Activated naive CD4-positive, alpha-beta T cell treated with anti-CD3 and anti-CD28 coated beads, Interleukin-2, amount 50 U/mL, for 16 hours (primary cell): Measurements from ENCODE around the gene JMJD7.

Experiments
- DNase-seq: peaks from one replicate; pipeline ENCODE4 v3.0.0-alpha.2; 2020

The JMJD7 gene

DNA sequence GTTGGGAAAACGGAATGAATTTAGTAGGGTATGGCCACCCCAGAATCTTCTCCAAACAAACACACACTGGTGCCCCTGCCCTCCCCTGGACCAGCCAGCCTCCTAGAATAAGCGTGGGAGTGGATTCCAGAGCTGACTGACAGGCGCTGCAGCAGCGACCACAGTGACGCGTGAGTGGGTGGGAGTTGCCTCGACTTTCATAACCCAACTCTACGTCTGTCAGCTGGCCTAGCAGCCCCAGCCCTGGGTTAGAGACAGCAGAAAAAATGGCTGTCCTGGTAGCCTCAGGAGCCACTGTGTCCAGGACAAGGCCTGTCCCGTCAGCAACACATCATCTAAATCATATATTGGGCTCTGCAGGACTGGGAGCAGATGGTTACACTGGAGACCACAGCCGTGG lies 20.7 kb downstream of the JMJD7 start:
- DNase-seq: no peak

DNA sequence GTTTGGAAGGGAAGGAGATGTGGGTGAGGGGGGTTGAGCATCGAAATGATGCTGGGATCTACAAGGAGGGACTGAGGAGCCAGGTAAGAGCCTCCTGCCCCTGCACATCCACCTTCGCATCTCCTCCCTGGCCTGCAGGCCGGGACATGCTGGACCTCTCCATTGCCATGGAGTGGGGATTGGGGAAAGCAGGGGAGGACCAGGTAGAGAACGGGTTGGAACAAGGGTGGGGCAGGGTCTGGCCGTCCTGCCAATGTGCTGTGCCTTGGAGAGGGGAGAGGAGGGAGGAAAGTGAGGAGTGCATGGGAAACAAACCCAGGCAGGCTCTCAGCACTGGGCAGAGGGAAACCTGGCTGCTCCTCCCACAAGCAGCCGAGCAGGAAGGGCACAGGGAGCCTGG lies 21.3 kb downstream of the JMJD7 start:
- no peak for DNase-seq

DNA sequence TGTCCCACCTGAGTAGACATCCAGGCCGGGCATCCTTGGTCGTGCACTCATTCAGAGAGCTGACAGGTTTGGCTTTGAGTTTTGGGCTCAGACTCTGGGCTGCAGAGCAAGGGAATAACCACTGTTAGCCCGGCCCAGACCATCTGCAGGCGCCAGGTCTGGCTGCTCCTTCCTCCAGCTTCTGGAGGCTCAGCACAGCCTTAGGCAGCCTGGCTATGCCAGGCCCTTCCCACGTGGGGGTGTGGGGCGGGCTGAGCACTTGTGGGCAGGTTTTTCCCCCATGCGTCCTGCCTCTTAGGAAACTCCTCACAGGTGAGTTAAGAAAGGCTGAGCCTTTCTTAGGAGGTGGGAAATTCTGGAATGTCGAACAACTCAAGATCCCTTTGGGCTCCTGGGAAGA lies 22.0 kb downstream of the JMJD7 start:
- no peak for DNase-seq

GRCh38 chr15:41850482-41851166 lies 22.7 kb downstream of the JMJD7 start:
- no peak for DNase-seq

GRCh38 chr15:41851167-41851523 lies 23.3 kb downstream of the JMJD7 start:
- DNase-seq: no peak

DNA sequence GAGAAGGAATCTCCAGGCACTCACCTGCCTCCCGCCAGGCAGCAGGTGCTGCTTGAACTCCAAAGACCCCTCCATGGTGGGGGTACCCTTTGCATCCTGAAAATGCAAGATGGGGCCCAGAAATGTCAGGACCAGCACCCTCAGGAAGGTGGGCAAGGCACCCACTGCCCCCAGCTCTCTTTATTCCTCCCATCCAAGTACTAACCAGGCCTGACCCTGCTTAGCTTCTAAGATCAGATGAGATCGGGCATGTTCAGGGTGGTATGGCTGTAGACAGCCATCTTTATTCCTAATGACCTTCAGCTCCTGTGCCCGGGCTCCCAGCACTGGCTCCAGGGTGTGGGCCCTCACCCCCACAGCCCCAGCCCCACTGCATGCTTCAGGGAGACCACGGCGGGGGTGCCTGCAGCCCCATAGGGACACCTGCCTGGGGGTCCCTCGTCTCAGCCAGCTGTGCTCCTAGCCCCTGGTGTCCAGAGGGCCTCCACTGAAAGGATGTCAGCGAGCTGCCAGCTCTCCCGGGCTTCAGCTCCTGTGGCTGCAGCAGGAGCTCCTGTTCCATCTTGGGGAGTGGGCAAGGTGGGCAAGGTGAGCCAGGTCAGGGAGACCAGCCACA lies 24.0 kb downstream of the JMJD7 start:
- no peak for DNase-seq

DNA sequence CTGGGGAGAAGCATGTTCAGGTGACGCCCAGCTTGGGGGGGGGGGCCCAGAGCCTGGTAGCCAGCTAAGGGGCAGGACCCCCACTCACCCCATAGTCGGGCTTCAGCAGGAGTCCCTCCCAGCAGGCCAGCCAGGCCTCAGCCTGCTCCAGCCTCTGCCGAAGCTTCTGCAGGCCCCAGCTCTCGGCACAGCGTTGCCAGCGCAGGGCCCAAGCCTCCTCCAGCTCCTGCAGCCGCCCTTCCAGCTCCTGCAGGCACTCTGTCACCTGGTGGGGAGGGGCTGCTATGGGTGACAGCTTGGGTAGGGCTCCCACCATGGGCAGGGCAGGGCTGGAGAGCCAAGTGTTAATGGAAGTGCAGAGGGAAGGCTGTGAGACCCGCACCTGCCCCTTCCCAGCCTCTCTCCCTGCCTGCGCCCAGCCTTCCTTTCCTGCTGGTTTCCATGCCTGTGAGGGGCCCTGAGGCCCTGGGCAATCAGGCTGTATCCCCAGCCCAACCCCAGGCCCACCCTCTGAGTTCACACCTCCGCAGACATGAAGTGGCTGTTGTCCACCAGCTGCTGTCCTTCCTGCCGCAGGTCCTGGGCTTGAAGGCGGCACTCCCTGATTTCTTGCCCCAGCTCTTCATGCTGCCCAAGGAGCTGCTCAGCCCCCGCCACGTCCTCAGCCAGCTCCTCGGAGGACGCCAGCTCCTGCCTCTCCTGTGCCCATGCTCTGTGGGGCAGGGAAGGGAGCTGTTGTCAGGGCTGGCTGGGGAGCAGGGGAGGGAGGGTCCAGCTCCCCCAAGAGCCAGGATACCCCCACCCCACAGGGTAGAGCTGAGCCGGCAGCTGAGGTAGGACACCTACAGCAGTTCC lies 25.1 kb downstream of the JMJD7 start:
- DNase-seq: no peak

DNA sequence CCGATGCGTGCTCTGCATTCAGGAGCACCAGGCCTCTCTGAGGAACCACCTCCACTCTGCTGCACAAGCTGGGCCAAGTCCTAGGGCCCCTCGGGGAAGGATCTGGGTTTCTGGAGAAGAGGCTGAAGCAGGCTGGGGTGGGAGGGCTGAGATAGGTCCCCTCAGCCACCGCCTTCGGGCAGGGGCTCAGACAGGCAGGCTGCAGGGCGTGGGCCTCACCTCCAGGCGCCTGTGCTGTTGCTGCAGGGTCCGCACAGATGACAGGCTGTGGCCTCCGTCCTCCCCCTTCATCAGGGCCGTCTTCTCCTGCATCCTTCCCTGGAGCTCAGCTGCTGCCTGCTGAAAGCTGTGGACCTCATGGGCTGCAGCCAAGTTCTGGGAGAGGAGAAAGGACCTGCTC lies 25.9 kb downstream of the JMJD7 start:
- no peak for DNase-seq

DNA sequence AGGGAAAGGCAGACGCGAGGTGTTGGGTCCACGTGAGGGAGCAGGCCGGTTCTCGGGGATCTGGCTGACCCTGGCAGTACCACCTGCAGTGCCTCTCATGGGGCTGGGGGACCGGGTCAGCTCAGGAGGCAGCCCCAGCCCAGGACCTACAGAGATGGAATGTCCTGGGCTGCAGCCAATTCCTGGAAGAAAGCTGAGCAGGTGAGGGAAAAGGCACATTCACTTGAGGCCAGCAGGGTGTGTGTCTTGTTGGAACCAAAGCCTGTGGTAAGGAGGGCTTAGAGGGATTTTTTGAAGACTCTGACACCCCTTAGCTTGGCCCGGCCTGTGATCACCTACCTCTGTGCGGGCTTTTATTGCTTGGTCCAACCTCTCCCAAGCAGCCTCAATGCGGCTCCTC lies 26.6 kb downstream of the JMJD7 start:
- DNase-seq: no peak

GRCh38 chr15:41855261-41855961 lies 27.5 kb downstream of the JMJD7 start:
- DNase-seq: no peak

DNA sequence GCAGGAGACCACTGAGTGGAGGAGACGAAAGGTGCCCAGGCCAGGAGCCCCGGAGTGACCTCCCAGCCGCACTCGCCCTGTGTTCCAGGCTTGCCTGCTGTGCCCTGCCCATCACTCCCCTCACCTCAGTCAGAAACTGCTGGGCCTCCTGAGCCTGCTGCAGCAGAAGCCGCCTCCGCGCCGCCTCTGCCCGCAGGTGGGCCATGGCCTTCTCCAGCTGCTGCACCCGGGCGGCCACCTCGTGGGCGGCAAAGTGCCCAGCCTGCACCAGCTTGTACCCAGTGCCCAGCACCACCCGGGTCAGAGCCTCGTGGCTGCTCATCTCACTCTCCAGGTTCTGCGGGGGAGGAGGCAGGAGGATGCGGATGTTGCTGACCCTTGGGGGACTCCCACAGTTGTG lies 28.4 kb downstream of the JMJD7 start:
- no peak for DNase-seq

GRCh38 chr15:41856716-41857115 lies 28.8 kb downstream of the JMJD7 start:
- no peak for DNase-seq

DNA sequence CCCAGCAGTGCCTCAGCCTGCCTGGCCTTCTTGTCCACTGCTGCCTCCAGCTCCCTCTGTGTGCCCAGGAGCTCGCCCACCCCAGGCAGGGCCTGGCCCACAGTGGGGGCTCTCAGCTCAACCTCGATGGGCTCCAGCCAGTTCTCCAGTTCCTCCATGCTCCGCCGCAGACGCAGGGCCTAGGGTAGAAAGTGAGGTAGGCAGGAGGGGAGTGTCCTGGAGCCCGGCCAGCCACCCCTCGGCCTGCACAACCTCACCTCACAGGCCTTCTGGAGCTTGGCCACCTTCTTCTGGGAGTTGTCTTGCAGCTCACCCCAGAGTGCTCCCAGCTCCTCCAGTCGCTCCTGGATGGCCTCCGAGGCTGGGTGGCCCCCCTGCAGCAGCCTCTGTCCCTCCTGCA lies 29.4 kb downstream of the JMJD7 start:
- DNase-seq: no peak

DNA sequence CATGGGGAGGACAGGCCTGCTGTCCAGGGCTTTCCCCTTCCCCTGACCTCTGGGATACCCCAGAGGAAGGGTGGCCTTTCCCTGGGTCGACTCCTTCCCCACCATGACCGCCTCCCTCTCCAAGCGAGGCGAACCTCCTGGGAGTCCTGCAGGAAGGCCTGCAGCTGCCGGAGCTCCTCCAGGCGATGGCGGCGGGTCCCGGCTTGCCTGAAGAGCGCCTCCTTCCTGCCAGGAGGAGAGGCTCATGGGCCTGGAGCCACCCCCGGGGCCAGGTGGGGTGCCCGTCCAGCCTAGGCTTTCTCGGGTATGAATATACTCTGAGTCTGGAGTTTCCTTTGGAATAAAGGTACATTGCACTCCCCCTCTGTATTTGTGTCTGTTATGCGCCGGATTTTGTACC lies 30.9 kb downstream of the JMJD7 start:
- DNase-seq: no peak

- no peak for DNase-seq
These were observed 32.3 kb downstream of the JMJD7 start for GRCh38 chr15:41860049-41860828.

GRCh38 chr15:41861736-41862356 lies 34.0 kb downstream of the JMJD7 start:
- DNase-seq: no peak

DNA sequence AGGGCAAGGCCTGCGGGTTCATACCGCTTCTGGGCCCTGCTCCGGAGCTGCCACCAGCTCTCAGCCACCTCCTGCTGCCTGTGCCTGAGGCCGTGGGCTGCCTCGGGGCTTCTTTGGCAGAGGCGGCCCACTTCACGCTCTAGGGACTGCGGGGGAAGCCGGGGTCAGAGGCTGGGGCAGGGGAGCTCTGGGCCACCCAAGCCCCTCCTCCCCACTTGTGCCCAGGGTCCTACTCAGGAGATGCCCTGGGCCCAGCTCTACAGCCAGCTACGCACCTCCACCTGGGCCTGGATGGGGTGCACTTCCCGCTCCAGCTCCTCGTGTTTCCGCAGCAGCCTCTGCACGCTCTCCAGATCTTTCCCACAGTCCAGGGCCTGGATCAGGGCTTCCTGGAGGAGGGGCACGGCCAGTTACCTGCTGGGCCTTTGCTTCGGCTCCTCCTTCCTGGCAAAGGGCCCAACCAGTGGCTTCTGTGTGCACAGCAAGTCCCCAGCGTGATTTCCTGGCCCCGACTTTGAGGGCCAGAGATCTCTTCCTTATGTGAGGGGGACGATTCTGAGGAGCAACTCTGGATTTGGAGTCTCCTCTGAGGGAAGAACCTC lies 34.7 kb downstream of the JMJD7 start:
- DNase-seq: no peak

GRCh38 chr15:41865490-41866055 lies 37.7 kb downstream of the JMJD7 start:
- no peak for DNase-seq

DNA sequence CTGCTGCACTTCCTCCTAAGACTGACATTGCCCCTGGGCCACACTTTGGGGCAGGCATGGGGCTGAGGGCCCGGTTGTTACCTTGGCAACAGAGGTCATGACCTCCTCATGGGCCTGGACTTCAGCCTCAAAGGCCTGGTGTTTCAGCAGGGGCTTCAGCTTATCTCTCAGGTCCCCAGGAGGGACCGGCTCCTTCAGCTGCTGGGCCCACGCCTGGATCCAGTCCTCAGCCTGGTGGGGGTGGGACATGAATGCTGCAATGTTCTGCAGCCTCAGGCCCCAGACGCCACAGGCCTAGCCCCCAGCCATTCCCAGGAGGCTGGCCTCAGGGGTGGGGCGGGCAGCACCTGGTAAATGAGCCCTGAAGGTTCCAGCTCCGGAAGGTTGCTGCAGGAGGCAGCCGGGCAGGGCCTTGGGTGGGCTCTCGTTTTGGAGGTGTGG lies 38.4 kb downstream of the JMJD7 start:
- DNase-seq: no peak

DNA sequence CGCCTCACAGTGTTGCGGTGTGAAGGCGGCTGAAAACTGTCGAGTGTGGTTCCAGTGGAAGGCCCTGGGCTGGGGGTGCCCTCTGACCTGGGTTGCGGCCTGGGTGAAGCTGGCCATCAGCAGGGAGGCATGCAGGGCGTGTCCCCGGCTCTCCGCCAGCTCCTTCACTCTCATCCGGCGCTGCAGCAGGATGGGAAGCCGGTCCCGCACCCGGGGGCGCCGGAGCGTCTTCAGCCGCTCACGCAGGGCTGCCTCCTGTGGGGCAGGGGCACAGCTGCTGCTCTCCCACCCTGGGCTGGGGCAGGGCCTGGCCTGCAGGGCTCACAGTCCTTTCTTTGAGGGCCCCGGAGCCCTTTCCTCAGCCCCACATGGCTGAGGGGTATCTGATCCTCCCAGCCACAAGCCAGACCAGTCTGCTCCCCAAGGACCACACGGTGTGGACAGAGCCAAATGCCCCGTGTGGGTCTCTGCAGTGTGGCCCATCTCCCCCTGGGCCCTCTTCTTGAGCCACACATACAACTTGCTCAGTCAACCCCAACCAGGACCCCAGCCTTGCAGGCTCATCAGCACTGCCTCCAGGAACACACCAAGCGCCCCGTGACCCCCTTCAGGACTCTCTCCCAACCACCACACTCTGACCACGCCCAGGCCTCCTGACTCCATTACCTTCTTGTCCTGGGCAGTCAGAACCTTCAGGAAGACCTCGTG lies 39.1 kb downstream of the JMJD7 start:
- no peak for DNase-seq

GRCh38 chr15:41868321-41868720 lies 40.4 kb downstream of the JMJD7 start:
- no peak for DNase-seq
